GM23338 (cell line): ENCODE data around the gene CTF1. TPM values are rescaled to one million over a fixed set of nuclear protein-coding genes. Genes with fewer than 3 reads are reported as not detected.

Experiments
- ATAC-seq: fragments of 200-7000 bp; cut with Tn5 transposase; 3 replicates; pipeline ENCODE4 v1.9.1; 2020
- DNase-seq: peaks from one replicate; pipeline ENCODE4 v3.0.0-alpha.2; 2015; ENCODE audit warnings: low spot score
- H2AFZ ChIP-seq: fragments of 200-600 bp; sonication (generic); 2 replicates; pipeline ENCODE4 v1.8.0; 2016; ENCODE audit warnings: antibody characterized with exemption, mild to moderate bottlenecking, moderate library complexity
- H3F3A ChIP-seq: fragments of 200-600 bp; sonication (generic); replicated peaks from 2 replicates; pipeline ENCODE4 v1.8.0; 2017; ENCODE audit warnings: antibody characterized with exemption, mixed run types, low read depth
- H3K27ac ChIP-seq: fragments of 200-600 bp; sonication (generic); 2 replicates; pipeline ENCODE4 v1.6.1; 2016; ENCODE audit warnings: low read depth
- H3K27me3 ChIP-seq: fragments of 200-600 bp; sonication (generic); 2 replicates; pipeline ENCODE4 v1.8.0; 2016; ENCODE audit warnings: mild to moderate bottlenecking, mixed run types, moderate library complexity; ENCODE audit not compliant: insufficient read depth
- H3K36me3 ChIP-seq: fragments of 200-600 bp; sonication (generic); 2 replicates; pipeline ENCODE4 v1.8.0; 2016; ENCODE audit warnings: mild to moderate bottlenecking; ENCODE audit not compliant: insufficient read depth
- H3K4me1 ChIP-seq: fragments of 200-600 bp; sonication (generic); 2 replicates; pipeline ENCODE4 v1.8.0; 2016; ENCODE audit warnings: mild to moderate bottlenecking, moderate library complexity; ENCODE audit not compliant: insufficient read depth
- H3K4me2 ChIP-seq: fragments of 200-600 bp; sonication (generic); 2 replicates; pipeline ENCODE4 v1.7.1; 2017; ENCODE audit warnings: mixed run types
- H3K4me3 ChIP-seq: fragments of 200-600 bp; sonication (generic); 2 replicates; pipeline ENCODE4 v1.6.1; 2016; ENCODE audit warnings: mixed run types
- H3K79me2 ChIP-seq: fragments of 200-600 bp; sonication (generic); replicated peaks from 2 replicates; pipeline ENCODE4 v1.8.0; 2017; ENCODE audit warnings: mild to moderate bottlenecking; ENCODE audit not compliant: insufficient read depth
- H3K9me2 ChIP-seq: fragments of 200-600 bp; sonication (generic); 2 replicates; pipeline ENCODE4 v1.8.0; 2017; ENCODE audit not compliant: insufficient read depth
- H4K20me1 ChIP-seq: fragments of 200-600 bp; sonication (generic); replicated peaks from 2 replicates; pipeline ENCODE4 v1.8.0; 2017; ENCODE audit warnings: mild to moderate bottlenecking; ENCODE audit not compliant: insufficient read depth
- H3K27ac Mint-ChIP-seq: 2 replicates; pipeline ENCODE4 v1.8.0; 2020; ENCODE audit warnings: inconsistent platforms, mild to moderate bottlenecking, moderate library complexity, mixed read lengths
- H3K27me3 Mint-ChIP-seq: 3 replicates; pipeline ENCODE4 v1.8.0; 2022; ENCODE audit warnings: low read depth, mild to moderate bottlenecking, moderate library complexity, mixed read lengths, inconsistent platforms; ENCODE audit not compliant: insufficient read depth, poor library complexity
- H3K36me3 Mint-ChIP-seq: 3 replicates; pipeline ENCODE4 v1.8.0; 2021; ENCODE audit warnings: low read depth, mild to moderate bottlenecking, inconsistent platforms, moderate library complexity, mixed read lengths
- H3K4me1 Mint-ChIP-seq: 3 replicates; pipeline ENCODE4 v1.8.0; 2020; ENCODE audit warnings: mild to moderate bottlenecking, inconsistent platforms, mixed read lengths
- H3K4me3 Mint-ChIP-seq: 3 replicates; pipeline ENCODE4 v1.8.0; 2021; ENCODE audit warnings: moderate library complexity, mild to moderate bottlenecking, inconsistent platforms, mixed read lengths
- H3K9me3 Mint-ChIP-seq: 3 replicates; pipeline ENCODE4 v1.8.0; 2020; ENCODE audit warnings: moderate library complexity, mild to moderate bottlenecking, inconsistent platforms, mixed read lengths
- EZH2 ChIP-seq: fragments of 200-600 bp; sonication (generic); IDR thresholded peaks from one replicate; pipeline ENCODE4 v1.8.0; 2017; ENCODE audit warnings: antibody characterized with exemption, mild to moderate bottlenecking, low read depth; ENCODE audit not compliant: unreplicated experiment
- POLR2AphosphoS5 ChIP-seq: IDR thresholded peaks from 2 replicates; pipeline ENCODE4 v1.6.1; 2016; ENCODE audit warnings: antibody characterized with exemption, low read depth
- REST ChIP-seq: IDR thresholded peaks from one replicate; pipeline ENCODE4 v1.6.1; 2018; ENCODE audit warnings: antibody characterized with exemption; ENCODE audit not compliant: unreplicated experiment
- ZNF114 ChIP-seq: fragments of 250-450 bp; sonication (Bioruptor Pico); IDR thresholded peaks from 2 replicates; pipeline ENCODE4 v1.5.0; 2020; ENCODE audit warnings: mild to moderate bottlenecking, moderate library complexity
- polyA plus RNA-seq: library from polyadenylated mRNA; unstranded; fragments of >200 nt; fragmentation: Nextera tagmentation; extraction: Ambion mirVana; gene quantifications from 2 replicates; pipeline ENCODE4 v1.2.1, GENCODE V29; 2016
- total RNA-seq: library from RNA; depleted of rRNA; stranded (reverse); fragments of >200 nt; shearing (Covaris generic); gene quantifications from 2 replicates; pipeline ENCODE4 v1.2.3, GENCODE V29; 2014
- TF ChIP-seq, protein P1 (sequence below), 2 experiments: fragments of 200-600 bp in 1 of 2; sonication (generic) in 1 of 2; conservative IDR thresholded peaks; 2 replicates each; pipeline versions ENCODE4 v1.5.1 to v1.6.1; 2016 to 2017; ENCODE audit warnings: antibody characterized with exemption in 2 of 2, low read depth in 2 of 2, mild to moderate bottlenecking in 2 of 2, moderate library complexity in 1 of 2

CTF1 gene
- total and polyA plus RNA-seq, 2 experiments from 2014 or later, result 0.24 to 0.52 TPM

DNA sequence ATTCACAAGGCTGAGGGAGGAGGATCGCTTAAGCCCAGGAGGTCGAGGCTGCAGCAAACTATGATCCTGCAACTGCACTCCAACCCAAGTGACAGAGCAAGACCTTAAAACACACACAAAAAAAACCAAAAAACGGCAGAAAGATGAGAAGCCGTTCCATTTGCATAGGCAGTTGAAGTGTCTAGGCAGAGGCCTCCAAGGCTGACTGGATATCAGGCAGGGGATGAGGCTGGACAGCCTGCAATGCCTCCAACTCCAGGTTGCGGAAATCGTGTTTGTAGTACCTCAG is 25.0 kb downstream of the CTF1 start:
- no peaks in the 10 kb centered on the region for H3K36me3 ChIP-seq
- Mint-ChIP-seq H3K4me3 (peak overlapping the region; percentile 99), H3K4me1 (peaks cover 12% of the 10 kb centered on the region), H3K27me3 (peaks cover 21% of the 10 kb centered on the region), H3K9me3 (no peaks in the 10 kb centered on the region), H3K27ac (no peak overlapping the region), H3K36me3 (peaks cover 6% of the 10 kb centered on the region)
- peaks cover 5% of the 10 kb centered on the region; the same call in 1 of the 2 replicates for H3F3A ChIP-seq
- TF ChIP-seq EZH2 (no peak), ZNF114 (CRISPR knock-in tag) (no peak)
- H2AFZ ChIP-seq, result no peak overlapping the region
- H3K4me2 ChIP-seq, result no peak overlapping the region
- H3K4me1 ChIP-seq, result peaks cover 8% of the 10 kb centered on the region; the same call in 1 of the 2 replicates
- H3K4me3 ChIP-seq, result peak overlapping the region; percentile 18; the same call in 1 of the 2 replicates
- no peaks in the 10 kb centered on the region for H3K9me2 ChIP-seq
- H4K20me1 ChIP-seq, result peaks cover 4% of the 10 kb centered on the region; the same call in 1 of the 2 replicates
- no peaks in the 10 kb centered on the region for H3K27me3 ChIP-seq
- no peak for ATAC-seq
- no peak for DNase-seq
- peaks cover 18% of the 10 kb centered on the region for H3K79me2 ChIP-seq
- H3K27ac ChIP-seq, result no peak overlapping the region

DNA sequence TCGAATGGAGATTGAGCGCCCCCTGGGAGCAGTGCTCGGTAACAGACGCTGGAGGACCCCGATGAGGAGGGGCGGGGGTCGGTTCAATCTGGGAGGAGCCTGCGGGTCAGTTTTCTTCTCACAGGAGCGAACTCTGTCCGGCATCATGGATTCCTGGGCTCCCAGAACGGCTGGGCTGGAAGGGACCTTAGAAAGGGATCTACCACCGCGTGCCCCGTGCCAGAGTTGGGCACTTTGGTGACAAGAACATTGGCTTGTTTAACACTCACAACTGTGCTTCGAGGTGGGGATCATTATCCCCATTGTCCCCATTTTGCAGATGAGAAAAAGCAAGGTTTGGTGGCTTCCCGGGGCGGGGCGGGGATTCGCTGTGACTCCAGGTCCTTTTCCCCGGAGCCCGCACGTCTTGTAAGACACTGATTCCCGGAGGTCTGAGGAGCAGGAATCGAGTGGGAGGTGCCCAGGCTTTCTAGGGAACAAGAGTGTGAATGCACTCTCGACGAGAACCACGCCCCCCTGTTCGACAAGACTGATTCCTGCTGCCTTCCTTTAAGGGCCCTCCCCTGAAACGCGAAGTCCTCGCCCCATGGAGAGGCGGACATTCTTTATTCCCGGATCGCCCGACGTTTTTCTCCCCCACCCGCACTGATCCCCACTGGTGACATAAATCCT is 25.5 kb downstream of the CTF1 start:
- H3K9me2 ChIP-seq, result no peaks in the 10 kb centered on the region
- H3K27ac ChIP-seq, result peak overlapping the region; percentile 94
- Mint-ChIP-seq H3K4me1 (peaks cover 11% of the 10 kb centered on the region), H3K27me3 (peaks cover 21% of the 10 kb centered on the region), H3K27ac (peak overlapping the region; percentile 99), H3K36me3 (peaks cover 6% of the 10 kb centered on the region), H3K9me3 (no peaks in the 10 kb centered on the region), H3K4me3 (peak overlapping the region; percentile 99)
- H3F3A ChIP-seq, result peaks cover 5% of the 10 kb centered on the region; the same call in 1 of the 2 replicates
- peaks cover 18% of the 10 kb centered on the region for H3K79me2 ChIP-seq
- no peaks in the 10 kb centered on the region for H3K27me3 ChIP-seq
- no peaks in the 10 kb centered on the region; the same call in 1 of the 2 replicates for H3K36me3 ChIP-seq
- no peak overlapping the region for H2AFZ ChIP-seq
- H3K4me3 ChIP-seq, result peak overlapping the region; percentile 76
- DNase-seq, result peak; percentile 99
- H3K4me1 ChIP-seq, result peaks cover 7% of the 10 kb centered on the region; the same call in 1 of the 2 replicates
- peak overlapping the region; percentile 86 for H3K4me2 ChIP-seq
- peak; percentile 30 for ATAC-seq
- TF ChIP-seq POLR2AphosphoS5 (peak; percentile 47), REST (no peak)
- TF ChIP-seq, protein P1, sequence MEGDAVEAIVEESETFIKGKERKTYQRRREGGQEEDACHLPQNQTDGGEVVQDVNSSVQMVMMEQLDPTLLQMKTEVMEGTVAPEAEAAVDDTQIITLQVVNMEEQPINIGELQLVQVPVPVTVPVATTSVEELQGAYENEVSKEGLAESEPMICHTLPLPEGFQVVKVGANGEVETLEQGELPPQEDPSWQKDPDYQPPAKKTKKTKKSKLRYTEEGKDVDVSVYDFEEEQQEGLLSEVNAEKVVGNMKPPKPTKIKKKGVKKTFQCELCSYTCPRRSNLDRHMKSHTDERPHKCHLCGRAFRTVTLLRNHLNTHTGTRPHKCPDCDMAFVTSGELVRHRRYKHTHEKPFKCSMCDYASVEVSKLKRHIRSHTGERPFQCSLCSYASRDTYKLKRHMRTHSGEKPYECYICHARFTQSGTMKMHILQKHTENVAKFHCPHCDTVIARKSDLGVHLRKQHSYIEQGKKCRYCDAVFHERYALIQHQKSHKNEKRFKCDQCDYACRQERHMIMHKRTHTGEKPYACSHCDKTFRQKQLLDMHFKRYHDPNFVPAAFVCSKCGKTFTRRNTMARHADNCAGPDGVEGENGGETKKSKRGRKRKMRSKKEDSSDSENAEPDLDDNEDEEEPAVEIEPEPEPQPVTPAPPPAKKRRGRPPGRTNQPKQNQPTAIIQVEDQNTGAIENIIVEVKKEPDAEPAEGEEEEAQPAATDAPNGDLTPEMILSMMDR (conservative IDR thresholded peaks at IDR 0.05; ENCODE audit: low read depth in 2 of 2), result peak; percentile 94 to 95
- peaks cover 4% of the 10 kb centered on the region; the same call in 1 of the 2 replicates for H4K20me1 ChIP-seq
